Astrocyte (in vitro differentiated cells and primary cell): ENCODE data around the gene KCNK2.

Experiments
- EZH2 ChIP-seq: IDR thresholded peaks from 2 replicates; pipeline ENCODE4 v1.6.1; 2012; ENCODE audit warnings: mild to moderate bottlenecking, low read length, inconsistent platforms; ENCODE audit not compliant: insufficient read depth
- TF ChIP-seq, protein P1 (sequence below): IDR thresholded peaks from 2 replicates; pipeline ENCODE4 v1.5.1; 2011; ENCODE audit warnings: low read depth, mild to moderate bottlenecking, inconsistent platforms, low read length, moderate library complexity; ENCODE audit not compliant: insufficient read depth

DNA sequence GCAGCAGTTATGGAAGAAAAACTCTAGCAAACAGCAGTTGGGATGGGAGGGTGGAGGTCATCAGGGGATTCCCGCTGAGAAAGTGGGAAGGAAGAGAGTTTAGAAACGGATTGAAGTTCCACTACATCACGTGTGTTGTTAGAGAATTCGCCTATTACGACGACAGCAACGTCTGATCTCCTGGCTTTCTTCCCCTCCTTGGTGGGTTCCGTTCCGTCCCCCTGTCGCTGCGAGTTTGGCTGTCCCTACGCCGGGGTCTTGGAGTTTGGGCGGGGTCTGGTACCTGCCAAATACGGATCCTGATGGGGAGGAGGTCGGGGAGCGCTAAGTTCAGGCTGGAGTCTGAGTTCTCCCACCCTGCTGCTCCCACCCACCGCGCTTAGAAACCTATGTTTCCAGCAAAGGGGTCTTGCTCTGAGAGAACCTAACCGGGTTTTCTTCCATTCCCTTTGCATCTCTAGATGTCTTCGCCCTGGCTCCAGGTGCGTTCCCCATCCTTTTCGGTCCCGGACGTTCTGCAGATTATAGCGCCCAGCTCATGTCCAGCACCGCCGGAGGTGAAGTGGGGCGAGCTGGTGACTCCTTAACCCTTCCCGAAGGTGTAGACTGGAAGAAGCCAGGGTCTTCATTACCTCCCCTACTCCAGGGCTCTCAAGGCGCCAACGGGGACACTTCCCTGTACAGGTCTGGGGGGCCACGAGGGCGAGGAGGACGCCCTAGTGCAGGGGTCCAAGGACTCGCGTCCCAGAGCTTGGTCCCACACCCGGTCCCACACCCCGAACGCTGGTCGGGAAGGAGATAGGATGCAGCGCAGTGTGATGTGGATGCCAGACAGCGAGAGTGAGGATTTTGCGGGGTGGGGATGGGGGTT, 641 bp upstream of the KCNK2 start:
- TF ChIP-seq, protein P1, sequence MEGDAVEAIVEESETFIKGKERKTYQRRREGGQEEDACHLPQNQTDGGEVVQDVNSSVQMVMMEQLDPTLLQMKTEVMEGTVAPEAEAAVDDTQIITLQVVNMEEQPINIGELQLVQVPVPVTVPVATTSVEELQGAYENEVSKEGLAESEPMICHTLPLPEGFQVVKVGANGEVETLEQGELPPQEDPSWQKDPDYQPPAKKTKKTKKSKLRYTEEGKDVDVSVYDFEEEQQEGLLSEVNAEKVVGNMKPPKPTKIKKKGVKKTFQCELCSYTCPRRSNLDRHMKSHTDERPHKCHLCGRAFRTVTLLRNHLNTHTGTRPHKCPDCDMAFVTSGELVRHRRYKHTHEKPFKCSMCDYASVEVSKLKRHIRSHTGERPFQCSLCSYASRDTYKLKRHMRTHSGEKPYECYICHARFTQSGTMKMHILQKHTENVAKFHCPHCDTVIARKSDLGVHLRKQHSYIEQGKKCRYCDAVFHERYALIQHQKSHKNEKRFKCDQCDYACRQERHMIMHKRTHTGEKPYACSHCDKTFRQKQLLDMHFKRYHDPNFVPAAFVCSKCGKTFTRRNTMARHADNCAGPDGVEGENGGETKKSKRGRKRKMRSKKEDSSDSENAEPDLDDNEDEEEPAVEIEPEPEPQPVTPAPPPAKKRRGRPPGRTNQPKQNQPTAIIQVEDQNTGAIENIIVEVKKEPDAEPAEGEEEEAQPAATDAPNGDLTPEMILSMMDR, result no peak
- peak; percentile 47 for TF ChIP-seq EZH2
